Bone marrow (tissue), 2 donors: Measurements from ENCODE around the gene GOLGA6L25.
"Not testable (repeated sequence)": the region's sequence is repeated elsewhere in the genome, so short reads cannot be mapped to it uniquely, and the experiment has no call there.

Experiments
- DNase-seq, 2 donors: peaks; one replicate each; lab custom pipeline; 2025; lab: John Stamatoyannopoulos, UW

Gene GOLGA6L25

GRCh38 chr15:28553268-28553667 lies at the start of gene GOLGA6L25:
Gene GOLGA6L25, plus strand, starts transcription at chr15:28553568. Its CDS starts 61 bp downstream, at chr15:28553629.
- not testable (repeated sequence) for DNase-seq

DNA sequence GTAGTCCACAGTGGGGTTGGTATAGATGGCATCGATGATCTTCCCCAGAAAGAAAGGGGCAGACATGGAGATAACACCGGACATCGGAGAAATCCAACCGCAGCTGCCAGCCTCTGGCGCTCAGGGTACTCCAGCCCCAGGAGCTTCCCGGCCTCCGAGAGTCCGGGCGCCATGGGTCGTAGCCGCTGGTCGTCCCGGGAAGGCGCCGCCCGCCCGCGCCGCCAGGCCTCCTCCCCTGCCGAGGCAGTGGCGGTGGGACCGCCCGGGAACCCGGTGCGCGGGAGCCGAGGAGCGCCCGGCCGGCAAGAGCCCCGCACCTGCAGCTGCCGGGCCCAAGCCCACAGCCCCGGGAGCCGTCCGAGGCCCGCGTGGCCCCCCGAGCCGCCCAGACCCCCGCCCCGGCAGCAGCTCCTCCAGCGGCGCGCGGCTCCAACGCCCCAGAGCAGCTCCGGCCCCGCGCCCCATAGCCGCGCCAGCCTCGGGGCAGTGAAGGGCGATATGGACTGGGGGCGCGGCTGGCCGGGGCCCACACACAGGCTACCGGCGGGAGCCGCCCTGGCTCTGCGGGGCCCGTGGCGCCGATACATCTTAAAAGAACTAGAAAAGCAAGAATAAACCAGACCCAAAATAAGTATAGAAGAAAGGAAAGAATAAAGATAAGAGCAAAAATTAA lies 45.0 kb upstream of the GOLGA6L25 start:
- DNase-seq = not testable (repeated sequence)

DNA sequence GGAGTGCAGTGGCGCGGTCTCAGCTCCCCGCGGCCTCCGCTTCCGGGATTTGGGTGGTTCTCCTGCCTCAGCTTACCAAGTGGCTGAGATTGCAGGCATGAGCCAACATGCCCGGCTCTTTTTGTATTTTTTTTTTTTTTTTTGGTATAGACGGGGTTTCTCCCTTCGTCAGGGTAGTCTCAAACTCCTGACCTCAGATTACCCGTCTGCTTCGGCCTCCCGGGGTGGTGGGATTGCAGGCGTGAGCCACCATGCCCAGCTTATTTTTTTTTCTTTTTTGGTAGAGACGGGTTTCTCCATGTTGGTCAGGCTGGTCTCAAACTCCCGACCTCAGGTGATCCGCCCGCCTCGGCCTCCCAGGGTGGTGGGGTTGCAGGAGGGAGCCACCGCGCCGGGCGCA lies 39.2 kb upstream of the GOLGA6L25 start:
- not testable (repeated sequence) for DNase-seq

- DNase-seq = not testable (repeated sequence)
Observed at GRCh38 chr15:28515208-28515607, 38.2 kb upstream of the GOLGA6L25 start.

- not testable (repeated sequence) for DNase-seq
Observed at GRCh38 chr15:28532954-28533353, 20.4 kb upstream of the GOLGA6L25 start, which contains the start of gene GOLGA8G. Gene GOLGA8G, minus strand, starts transcription at chr15:28532971. Its CDS starts 62 bp downstream, at chr15:28532909.

GRCh38 chr15:28573351-28573750 lies 20.0 kb downstream of the GOLGA6L25 start:
- DNase-seq = not testable (repeated sequence)

- not testable (repeated sequence) for DNase-seq
Observed at GRCh38 chr15:28588977-28589606, 35.7 kb downstream of the GOLGA6L25 start.

- not testable (repeated sequence) for DNase-seq
Observed at GRCh38 chr15:28589769-28590168, 36.4 kb downstream of the GOLGA6L25 start.

DNA sequence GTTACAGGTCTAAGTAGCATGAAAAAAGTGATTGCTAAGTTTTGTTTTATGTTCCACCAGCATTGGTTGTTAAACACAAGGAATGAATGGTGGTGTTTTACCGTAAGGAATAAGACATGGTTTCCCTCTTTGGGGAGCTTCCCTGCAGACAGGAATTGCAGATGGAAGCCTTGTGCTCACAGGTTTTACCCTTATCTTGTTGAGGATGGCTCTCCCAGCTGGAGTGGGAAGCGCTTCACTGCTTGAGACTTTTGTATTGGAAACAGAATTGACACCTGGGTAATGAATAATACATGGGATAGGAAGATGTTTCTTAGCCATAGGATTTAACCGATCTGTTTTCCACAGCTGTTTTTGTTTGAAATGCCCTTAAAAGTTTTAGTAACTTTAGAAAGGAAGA lies 39.0 kb downstream of the GOLGA6L25 start:
- DNase-seq = not testable (repeated sequence)

- DNase-seq = not testable (repeated sequence)
Observed at GRCh38 chr15:28593424-28594129, 40.2 kb downstream of the GOLGA6L25 start.

- DNase-seq = not testable (repeated sequence)
Observed at GRCh38 chr15:28597471-28597870, 44.1 kb downstream of the GOLGA6L25 start.

DNA sequence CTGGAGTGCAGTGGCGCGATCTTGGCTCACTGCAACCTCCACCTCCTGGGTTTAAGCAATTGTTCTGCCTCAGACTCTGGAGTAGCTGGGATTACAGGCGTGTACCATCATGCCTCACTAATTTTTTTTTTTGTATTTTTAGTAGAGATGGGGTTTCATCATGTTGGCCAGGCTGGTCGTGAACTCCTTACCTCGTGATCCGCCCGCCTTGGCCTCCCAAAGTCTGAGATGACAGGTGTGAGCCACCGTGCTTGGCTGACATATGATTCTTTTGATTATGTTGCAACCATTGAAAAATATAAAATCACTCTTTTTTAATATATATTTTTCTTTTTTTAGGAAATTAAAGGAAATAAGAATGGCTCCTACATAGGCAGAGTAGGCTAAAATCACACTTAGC lies 44.8 kb downstream of the GOLGA6L25 start:
- DNase-seq = not testable (repeated sequence)

GRCh38 chr15:28602152-28602551 lies 48.8 kb downstream of the GOLGA6L25 start:
- not testable (repeated sequence) for DNase-seq
